GM21576 (cell line): ENCODE data around the gene KRT76.

Experiments
- ATAC-seq: cut with Tn5 transposase; IDR thresholded peaks from one replicate; pipeline ENCODE4 v1.9.1; 2021; ENCODE audit warnings: mild to moderate bottlenecking, moderate library complexity; ENCODE audit not compliant: unreplicated experiment

The KRT76 gene

GRCh38 chr12:52776913-52777395 lies at the start of gene KRT76:
Gene KRT76, minus strand, starts transcription at chr12:52777345. Its CDS starts 54 bp downstream, at chr12:52777291.
- no peak for ATAC-seq

- no peak for ATAC-seq
Observed at GRCh38 chr12:52825961-52826360, 48.8 kb upstream of the KRT76 start.

- no peak for ATAC-seq
Observed at GRCh38 chr12:52824741-52825410, 47.7 kb upstream of the KRT76 start.

GRCh38 chr12:52823761-52824450 lies 46.8 kb upstream of the KRT76 start:
- ATAC-seq = no peak

GRCh38 chr12:52822771-52823510 lies 45.8 kb upstream of the KRT76 start:
- ATAC-seq = no peak

GRCh38 chr12:52821826-52822660 lies 44.9 kb upstream of the KRT76 start:
- ATAC-seq = no peak

- ATAC-seq = no peak
Observed at GRCh38 chr12:52821071-52821730, 44.1 kb upstream of the KRT76 start.

GRCh38 chr12:52820521-52820920 lies 43.4 kb upstream of the KRT76 start:
- no peak for ATAC-seq

GRCh38 chr12:52819731-52820510 lies 42.8 kb upstream of the KRT76 start:
- no peak for ATAC-seq

- no peak for ATAC-seq
Observed at GRCh38 chr12:52818887-52819420, 41.8 kb upstream of the KRT76 start.

- no peak for ATAC-seq
Observed at GRCh38 chr12:52818388-52818787, 41.2 kb upstream of the KRT76 start.

GRCh38 chr12:52817699-52818238 lies 40.6 kb upstream of the KRT76 start:
- ATAC-seq = no peak

GRCh38 chr12:52817003-52817698 lies 40.0 kb upstream of the KRT76 start:
- ATAC-seq = no peak

GRCh38 chr12:52815676-52816588 lies 38.8 kb upstream of the KRT76 start:
- no peak for ATAC-seq

GRCh38 chr12:52815161-52815560 lies 38.0 kb upstream of the KRT76 start:
- no peak for ATAC-seq

GRCh38 chr12:52814710-52815155 lies 37.6 kb upstream of the KRT76 start:
- ATAC-seq = no peak
